Pancreas (tissue), 10 donors: ENCODE data around the gene DENND4A. TPM values are rescaled to one million over a fixed set of nuclear protein-coding genes. Genes with fewer than 3 reads are reported as not detected.

ENCODE experiments used
- ATAC-seq, 4 donors: fragments of 200-7000 bp; cut with Tn5 transposase; one replicate each; pipeline versions ENCODE4 v1.8.0 to v1.9.1; 2020; ENCODE audit warnings: mild to moderate bottlenecking in 4 of 4, moderate library complexity in 4 of 4
- DNase-seq, 6 donors: peaks; one replicate each; pipeline ENCODE4 v3.0.0-alpha.2; 2020
- FAIRE-seq: peaks from 2 replicates; lab custom pipeline; 2012; peaks lifted over from hg19 to GRCh38; lab: Jason Lieb, UNC
- H3K27ac ChIP-seq, 4 donors: fragments of 200-600 bp; sonication (generic); 1 replicate in 3 of 4; 2 replicates in 1 of 4; pipeline versions ENCODE4 v1.5.0 to v1.8.0; 2020
- H3K27me3 ChIP-seq, 4 donors: fragments of 200-600 bp; one replicate each; pipeline ENCODE4 v1.8.0; 2021
- H3K36me3 ChIP-seq, 3 donors: fragments of 200-600 bp; sonication (generic) in 1 of 3; one replicate each; pipeline versions ENCODE4 v1.5.0 to v1.8.0; 2020 to 2021
- H3K4me1 ChIP-seq, 3 donors: fragments of 200-600 bp; one replicate each; pipeline ENCODE4 v1.8.0; 2021
- H3K4me3 ChIP-seq, 4 donors: fragments of 200-600 bp; sonication (generic) in 2 of 4; one replicate each; pipeline versions ENCODE4 v1.5.0 to v1.8.0; 2020 to 2021
- H3K9me3 ChIP-seq, 4 donors: fragments of 200-600 bp; one replicate each; pipeline ENCODE4 v1.8.0; 2021
- WGBS, 2 donors: extraction: QIAGEN DNeasy Blood & Tissue Kit; methylation state at CpG; one replicate each; pipeline ENCODE4 v1.1.7; 2013; 5-methylcytosine and 5-hydroxymethylcytosine counted together
- intact Hi-C, 3 donors: fragments of 100-400 bp; cut with DNase I; formaldehyde crosslinking; loops; one replicate each; pipeline versions ENCODE4 v1.11.1 to v1.14.2; 2022
- polyA plus RNA-seq, 2 donors: library from polyadenylated mRNA; stranded (reverse); fragments of 200-250 nt; gene quantifications; one replicate each; pipeline ENCODE4 v1.2.3, GENCODE V29; 2013
- total RNA-seq, 6 donors: library from RNA; stranded (reverse); fragmentation: NEBNext Ultra II Directional in 4 of 6; extraction: Animal tissue kit (Norgen Biotek cat#: 25700) in 4 of 6; gene quantifications; one replicate each; pipeline versions ENCODE4 v1.2.1 to v1.2.4, GENCODE V29; 2021 to 2023
- TF ChIP-seq, protein P1 (sequence below), 4 donors: fragments of 200-600 bp; sonication (generic) in 3 of 4; IDR thresholded peaks; one replicate each; pipeline versions ENCODE4 v1.5.0 to v1.8.0; 2021; ENCODE audit warnings: antibody characterized with exemption in 4 of 4
- donor health status: healthy with polysubstance abuse.
- donor health status: DM: no; HTN: no; CAD: no; lungs with moderate emphysema.
- donor health status: DM: no; HTN: no; CAD: no.
- donor health status: control.
- donor health status: control.
- donor health status: Bipolar disorder and iron deficiency.
- donor health status: DM: yes; HTN: yes; CAD: no.
- donor health status: DM: no; HTN: no; CAD: no.
- donor health status: DM: no; HTN: no; CAD: no.
- donor health status: DM: yes; HTN: yes; CAD: no.

The DENND4A gene
- total and polyA plus RNA-seq, 8 donors, result 8.6 to 34.5 (median 26.5) TPM

DNA sequence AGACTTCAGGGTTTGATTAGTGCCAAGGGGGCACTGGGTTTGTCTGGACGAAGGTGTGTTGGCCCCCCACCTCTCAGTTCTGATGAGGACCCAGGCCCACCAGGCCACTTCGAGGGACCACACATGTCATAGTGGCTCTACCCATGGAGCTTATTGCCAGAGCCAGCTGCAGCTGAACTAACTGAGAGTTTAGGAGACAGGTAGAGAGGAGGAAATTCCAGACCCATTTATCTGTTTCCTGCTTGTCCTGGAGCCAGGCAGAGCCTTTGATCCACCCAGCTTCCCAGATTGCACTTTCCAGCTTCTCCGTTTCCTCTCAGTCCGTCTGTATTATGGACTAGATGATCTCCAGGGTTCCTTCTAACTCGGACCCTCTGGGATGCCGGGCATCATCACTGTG lies 149.5 kb downstream of the DENND4A start:
- TF ChIP-seq, protein P1, sequence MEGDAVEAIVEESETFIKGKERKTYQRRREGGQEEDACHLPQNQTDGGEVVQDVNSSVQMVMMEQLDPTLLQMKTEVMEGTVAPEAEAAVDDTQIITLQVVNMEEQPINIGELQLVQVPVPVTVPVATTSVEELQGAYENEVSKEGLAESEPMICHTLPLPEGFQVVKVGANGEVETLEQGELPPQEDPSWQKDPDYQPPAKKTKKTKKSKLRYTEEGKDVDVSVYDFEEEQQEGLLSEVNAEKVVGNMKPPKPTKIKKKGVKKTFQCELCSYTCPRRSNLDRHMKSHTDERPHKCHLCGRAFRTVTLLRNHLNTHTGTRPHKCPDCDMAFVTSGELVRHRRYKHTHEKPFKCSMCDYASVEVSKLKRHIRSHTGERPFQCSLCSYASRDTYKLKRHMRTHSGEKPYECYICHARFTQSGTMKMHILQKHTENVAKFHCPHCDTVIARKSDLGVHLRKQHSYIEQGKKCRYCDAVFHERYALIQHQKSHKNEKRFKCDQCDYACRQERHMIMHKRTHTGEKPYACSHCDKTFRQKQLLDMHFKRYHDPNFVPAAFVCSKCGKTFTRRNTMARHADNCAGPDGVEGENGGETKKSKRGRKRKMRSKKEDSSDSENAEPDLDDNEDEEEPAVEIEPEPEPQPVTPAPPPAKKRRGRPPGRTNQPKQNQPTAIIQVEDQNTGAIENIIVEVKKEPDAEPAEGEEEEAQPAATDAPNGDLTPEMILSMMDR (IDR thresholded peaks at IDR 0.05), result no peak
- 58 to 69% methylated on average over 6 of the region's 6 CpGs for WGBS, 2 donors
- Histone ChIP-seq H3K27me3 (no peaks in the 10 kb centered on the region), H3K36me3 (no peaks in the 10 kb centered on the region), H3K4me1 (no peaks in the 10 kb centered on the region), H3K27ac (no peak overlapping the region), H3K4me3 (no peak overlapping the region), H3K9me3 (no peaks in the 10 kb centered on the region)
- intact Hi-C loops, result loop anchor here in 1 of 3 donors (10.0 kb wide), 1 partner anchor 212 kb away; no protein-coding TSS in a partner anchor
- FAIRE-seq (no peak), ATAC-seq (no peak), DNase-seq (no peak)

DNA sequence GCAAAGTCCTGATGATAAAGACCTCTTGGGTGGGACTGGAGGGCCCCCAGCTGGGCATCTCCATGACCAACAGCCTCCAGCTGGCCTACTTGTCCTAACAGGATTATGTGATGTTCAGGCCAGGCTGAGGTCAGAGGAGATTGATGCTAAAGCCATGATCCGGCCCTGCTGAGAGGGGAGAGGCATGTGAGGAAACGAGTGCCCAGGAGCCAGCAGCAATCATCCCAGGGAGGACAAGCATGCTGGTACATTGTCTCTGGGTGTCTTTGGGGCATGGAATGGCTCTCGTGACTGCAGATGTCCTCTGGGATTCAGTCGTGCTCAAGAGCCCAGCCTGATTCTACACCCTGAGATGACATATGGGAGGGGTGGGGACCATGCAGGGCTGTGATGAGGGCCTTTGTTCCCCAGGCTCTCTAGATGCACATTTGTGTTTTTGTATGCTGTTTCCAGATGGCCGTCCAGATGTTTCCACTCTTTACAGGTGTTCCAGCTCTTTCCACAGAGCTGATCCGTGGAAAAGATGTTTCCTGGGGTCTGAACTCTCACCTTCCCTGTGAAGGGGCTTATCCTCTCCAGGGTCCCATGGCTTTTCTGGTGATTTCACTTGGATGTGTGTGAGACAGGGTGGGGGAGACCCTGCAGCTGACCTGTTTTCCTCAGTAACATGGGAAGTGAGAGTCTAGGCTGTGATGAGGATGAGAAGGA lies 150.2 kb downstream of the DENND4A start:
- ATAC-seq (no peak), FAIRE-seq (no peak), DNase-seq (no peak)
- Histone ChIP-seq H3K9me3 (no peaks in the 10 kb centered on the region), H3K36me3 (no peaks in the 10 kb centered on the region), H3K4me1 (no peaks in the 10 kb centered on the region), H3K27ac (no peak overlapping the region), H3K4me3 (no peak overlapping the region), H3K27me3 (no peaks in the 10 kb centered on the region)
- TF ChIP-seq, protein P1 (IDR thresholded peaks at IDR 0.05), result no peak
- WGBS, 2 donors, result 41 to 50% methylated on average over 6 of the region's 6 CpGs
- intact Hi-C loops, result loop anchor here in 1 of 3 donors (10.0 kb wide), 1 partner anchor 213 kb away; no protein-coding TSS in a partner anchor

DNA sequence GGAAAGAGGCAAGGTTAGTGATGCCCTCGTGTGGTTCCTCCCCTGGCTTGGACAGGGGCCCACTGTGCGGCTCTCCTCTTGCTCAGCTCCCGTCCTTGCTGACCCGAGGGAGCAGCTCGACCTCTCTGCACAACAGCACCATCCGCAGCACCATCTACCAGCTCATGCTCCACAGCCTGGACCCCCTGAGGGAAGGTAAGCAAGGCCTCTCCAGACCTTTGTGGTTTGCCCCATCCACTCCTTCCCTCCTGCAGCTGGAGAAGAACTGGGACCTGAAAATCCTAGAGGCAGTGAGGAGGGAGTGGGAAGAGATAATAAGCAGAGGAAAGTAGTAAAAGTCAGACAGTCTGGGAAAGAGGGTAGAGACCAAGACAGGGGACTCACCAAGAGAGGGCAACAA lies 152.6 kb downstream of the DENND4A start:
- Histone ChIP-seq H3K4me1 (no peaks in the 10 kb centered on the region), H3K36me3 (no peaks in the 10 kb centered on the region), H3K27me3 (no peaks in the 10 kb centered on the region), H3K27ac (no peak overlapping the region), H3K9me3 (no peaks in the 10 kb centered on the region), H3K4me3 (no peak overlapping the region)
- DNase-seq (no peak), FAIRE-seq (no peak), ATAC-seq (peak in 1 of 4 donors; percentile 4)
- intact Hi-C loops, result loop anchor here in 1 of 3 donors (10.0 kb wide), 1 partner anchor 555 kb away; no protein-coding TSS in a partner anchor
- WGBS, 2 donors, result 41 to 52% methylated on average over 6 of the region's 6 CpGs
- TF ChIP-seq, protein P1 (IDR thresholded peaks at IDR 0.05), result no peak

DNA sequence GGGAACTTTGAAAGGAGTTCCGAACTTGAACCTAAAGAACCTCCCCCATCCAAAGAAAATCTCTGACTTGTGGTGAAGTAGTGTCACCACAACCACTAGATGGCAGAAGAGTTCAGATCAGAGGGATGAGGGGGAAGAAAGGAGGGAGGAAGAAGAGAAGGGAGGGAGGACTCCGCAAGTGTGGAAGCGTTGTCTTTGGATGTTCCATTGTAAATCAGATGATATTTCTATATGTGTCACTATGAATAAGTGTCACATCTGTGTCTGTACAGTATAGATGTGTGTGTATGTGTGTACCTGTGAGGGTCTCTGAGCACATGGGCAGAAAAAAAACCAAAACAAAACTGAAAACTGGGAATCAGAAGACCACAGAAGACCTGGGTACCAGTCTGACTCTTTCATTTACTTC lies 153.4 kb downstream of the DENND4A start:
- Histone ChIP-seq H3K36me3 (no peaks in the 10 kb centered on the region), H3K4me3 (no peak overlapping the region), H3K4me1 (no peaks in the 10 kb centered on the region), H3K27me3 (no peaks in the 10 kb centered on the region), H3K9me3 (no peaks in the 10 kb centered on the region), H3K27ac (no peak overlapping the region)
- no peak for FAIRE-seq
- peak in 1 of 6 donors; percentile 17 for DNase-seq
- 0 to 4% methylated on average over 3 of the region's 3 CpGs for WGBS, 2 donors
- TF ChIP-seq, protein P1 (IDR thresholded peaks at IDR 0.05), result peak; percentile 49 to 67 (median 59)
- intact Hi-C loops, result loop anchor here in 1 of 3 donors (10.0 kb wide), 1 partner anchor 556 kb away; no protein-coding TSS in a partner anchor
- ATAC-seq, result peak; percentile 83 to 97 (median 88)

DNA sequence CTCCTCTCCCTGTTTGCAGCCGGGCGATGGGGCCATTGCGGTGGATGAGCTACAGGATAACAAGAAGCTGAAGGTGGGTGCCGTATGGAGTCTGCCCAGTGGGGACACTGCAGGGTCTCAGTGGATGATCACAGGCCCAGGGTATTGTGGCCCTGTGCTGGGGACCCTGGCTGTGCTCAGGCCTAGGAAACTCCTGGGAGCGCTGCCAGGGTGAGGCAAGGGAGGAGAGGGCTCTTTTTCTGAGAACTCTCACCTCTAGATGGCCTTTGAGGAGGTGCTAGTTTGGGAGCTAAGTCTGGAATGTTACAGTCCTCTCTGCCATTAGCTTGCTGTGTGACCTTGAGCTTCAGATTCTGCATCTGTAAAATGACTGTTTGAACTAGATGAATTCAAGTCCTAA lies 154.0 kb downstream of the DENND4A start:
- WGBS, 2 donors, result 78 to 79% methylated on average over 5 of the region's 5 CpGs

More for the DNA sequence above, 154.0 kb downstream of the DENND4A start:
- Histone ChIP-seq H3K4me1 (no peaks in the 10 kb centered on the region), H3K27me3 (no peaks in the 10 kb centered on the region), H3K9me3 (no peaks in the 10 kb centered on the region), H3K4me3 (no peak overlapping the region), H3K27ac (no peak overlapping the region), H3K36me3 (no peaks in the 10 kb centered on the region)
- DNase-seq, result no peak
- no peak for FAIRE-seq
- no peak for ATAC-seq
- TF ChIP-seq, protein P1 (IDR thresholded peaks at IDR 0.05), result no peak
- intact Hi-C loops, result loop anchor here in 1 of 3 donors (10.0 kb wide), 1 partner anchor 557 kb away; no protein-coding TSS in a partner anchor
